PC-9 (cell line): ENCODE data around the gene SALL2. TPM values are rescaled to one million over a fixed set of nuclear protein-coding genes. Genes with fewer than 3 reads are reported as not detected.

Experiments used
- BruUV-seq: library from RNA; stranded (reverse); fragments of 400-500 nt; replicated peaks from 2 replicates; lab custom pipeline; 2021; lab: Mats Ljungman, UMichigan
- CTCF ChIA-PET: fragments of 300-600 bp; sonication (Branson Sonifier 250); formaldehyde crosslinking; loops from one replicate; lab custom pipeline; 2022; ENCODE audit warnings: antibody characterized with exemption; lab: Charles Lee
- POLR2A ChIA-PET: fragments of 300-600 bp; sonication (Branson Sonifier 250); formaldehyde crosslinking; loops from one replicate; lab custom pipeline; 2022; ENCODE audit warnings: antibody characterized with exemption; ENCODE audit not compliant: unreplicated experiment; lab: Charles Lee
- DNase-seq, 2 experiments: peaks; one replicate each; pipeline versions ENCODE4 v3.0.0 to v3.0.0-alpha.2; 2015 to 2022; ENCODE audit warnings: mixed read lengths in 1 of 2
- H2AFZ ChIP-seq: fragments of 200-600 bp; sonication (generic); 2 replicates; pipeline ENCODE4 v1.8.1; 2017; ENCODE audit warnings: antibody characterized with exemption
- H3F3A ChIP-seq: fragments of 200-600 bp; sonication (generic); 2 replicates; pipeline ENCODE4 v1.8.1; 2017; ENCODE audit warnings: antibody characterized with exemption, mild to moderate bottlenecking, low read depth; ENCODE audit not compliant: insufficient read depth
- H3K27ac ChIP-seq: fragments of 200-600 bp; sonication (generic); 2 replicates; pipeline ENCODE4 v1.6.1; 2016; ENCODE audit warnings: mixed run types
- H3K27me3 ChIP-seq: fragments of 200-600 bp; sonication (generic); 2 replicates; pipeline ENCODE4 v1.6.1; 2016; ENCODE audit warnings: low read depth, mixed run types; ENCODE audit not compliant: insufficient read depth
- H3K36me3 ChIP-seq: fragments of 200-600 bp; sonication (generic); 2 replicates; pipeline ENCODE4 v1.6.1; 2016; ENCODE audit warnings: low read depth, mixed run types
- H3K4me1 ChIP-seq: fragments of 200-600 bp; sonication (generic); replicated peaks from 2 replicates; pipeline ENCODE4 v1.6.1; 2016; ENCODE audit warnings: mixed run types; ENCODE audit not compliant: insufficient read depth
- H3K4me2 ChIP-seq: fragments of 200-600 bp; sonication (generic); 2 replicates; pipeline ENCODE4 v1.6.1; 2017; ENCODE audit warnings: mixed run types
- H3K4me3 ChIP-seq: fragments of 200-600 bp; sonication (generic); 2 replicates; pipeline ENCODE4 v1.6.1; 2016; ENCODE audit warnings: mixed run types
- H3K79me2 ChIP-seq: fragments of 200-600 bp; sonication (generic); 2 replicates; pipeline ENCODE4 v1.6.1; 2017; ENCODE audit warnings: low read depth, mixed run types
- H3K9me2 ChIP-seq: fragments of 200-600 bp; sonication (generic); 2 replicates; pipeline ENCODE4 v1.8.1; 2017; ENCODE audit warnings: mild to moderate bottlenecking; ENCODE audit not compliant: insufficient read depth
- H3K9me3 ChIP-seq: fragments of 200-600 bp; sonication (generic); 2 replicates; pipeline ENCODE4 v1.8.1; 2016; ENCODE audit warnings: low read depth; ENCODE audit not compliant: insufficient read depth
- H4K20me1 ChIP-seq: fragments of 200-600 bp; sonication (generic); 2 replicates; pipeline ENCODE4 v1.8.1; 2017; ENCODE audit not compliant: insufficient read depth
- CTCF ChIP-seq: fragments of 200-600 bp; sonication (generic); conservative IDR thresholded peaks from 2 replicates; pipeline ENCODE4 v1.6.1; 2017; ENCODE audit warnings: mixed run types, antibody characterized with exemption, mild to moderate bottlenecking, moderate library complexity
- EZH2 ChIP-seq: fragments of 200-600 bp; sonication (generic); IDR thresholded peaks from 2 replicates; pipeline ENCODE4 v1.8.0; 2017; ENCODE audit warnings: antibody characterized with exemption, low read depth
- intact Hi-C: fragments of 100-400 bp; cut with micrococcal nuclease; formaldehyde crosslinking; loops from one replicate; pipeline ENCODE4 v1.10.0; 2022; ENCODE audit not compliant: unreplicated experiment
- total RNA-seq: library from RNA; stranded (reverse); gene quantifications from 2 replicates; pipeline ENCODE4 v1.2.3, GENCODE V29; 2021

The SALL2 gene
- total RNA-seq, 1 experiment from 2014 or later, result 10.9 TPM

DNA sequence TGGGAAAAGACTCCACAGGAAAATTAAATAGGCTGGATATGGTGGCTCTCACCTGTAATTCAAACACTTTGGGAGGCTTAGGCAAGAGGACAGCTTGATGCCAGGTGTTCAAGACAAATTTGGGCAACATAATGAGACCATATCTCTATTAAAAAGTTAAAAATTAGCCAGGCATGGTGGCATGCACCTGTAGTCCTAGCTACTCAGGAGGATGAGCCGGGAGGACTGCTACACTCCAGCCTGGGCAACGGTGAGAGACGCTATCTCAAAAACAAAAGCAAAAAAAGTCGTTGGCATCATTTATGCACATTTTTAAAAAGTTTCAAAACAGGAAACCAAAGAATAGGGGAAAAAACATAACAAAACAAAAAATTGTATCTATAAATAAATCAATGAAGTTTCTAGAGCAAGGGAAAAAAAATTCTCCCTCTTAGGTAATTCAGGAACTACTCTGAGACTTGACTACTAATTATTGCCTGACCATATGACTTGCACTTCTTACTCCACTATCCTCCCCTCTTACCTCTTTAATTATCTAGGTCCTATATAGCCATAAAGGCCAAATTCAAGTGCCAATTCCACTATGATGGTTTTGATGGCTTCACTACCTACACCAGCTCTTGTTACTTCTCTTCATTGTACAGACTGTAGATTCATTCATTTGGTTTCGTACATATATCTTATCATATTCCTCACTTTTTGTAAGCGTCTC lies 16.6 kb downstream of the SALL2 start:
- no peak for TF ChIP-seq CTCF
- no peak for TF ChIP-seq EZH2
- BruUV-seq, result no TSS peak
- Histone ChIP-seq H4K20me1 (no peaks in the 10 kb centered on the region), H3K27ac (no peak overlapping the region), H3K4me2 (peak overlapping the region; percentile 87), H3K9me3 (no peaks in the 10 kb centered on the region), H3F3A (peaks cover 7% of the 10 kb centered on the region; the same call in 1 of the 2 replicates), H3K9me2 (no peaks in the 10 kb centered on the region), H3K27me3 (no peaks in the 10 kb centered on the region), H3K36me3 (no peaks in the 10 kb centered on the region), H3K4me1 (peaks cover 10% of the 10 kb centered on the region), H2AFZ (no peak overlapping the region), H3K79me2 (peaks cover 45% of the 10 kb centered on the region), H3K4me3 (peak overlapping the region; percentile 63)
- DNase-seq, result no peak
- ChIA-PET POLR2A (interaction anchor here (0.6 kb wide), 1 partner anchor 1446 kb away, joined by 12 read pairs; no protein-coding TSS in a partner anchor), CTCF (interaction anchor here (1.0 kb wide), 1 partner anchor 11 kb away, joined by 3 read pairs; no protein-coding TSS in a partner anchor)
- intact Hi-C loops, result loop anchor here (2.0 kb wide), 1 partner anchor 33 kb away; the partner anchor contains the start of genes RAB2B and TOX4

GRCh38 chr14:21506557-21506956 lies 19.6 kb downstream of the SALL2 start:
- DNase-seq, result no peak
- Histone ChIP-seq H3K79me2 (peaks cover 38% of the 10 kb centered on the region), H3K9me3 (no peaks in the 10 kb centered on the region), H3K9me2 (no peaks in the 10 kb centered on the region), H3K4me2 (no peak overlapping the region), H3F3A (no peaks in the 10 kb centered on the region), H3K4me1 (peaks cover 10% of the 10 kb centered on the region), H2AFZ (no peak overlapping the region), H3K27me3 (no peaks in the 10 kb centered on the region), H3K27ac (no peak overlapping the region), H3K4me3 (no peak overlapping the region), H4K20me1 (no peaks in the 10 kb centered on the region), H3K36me3 (no peaks in the 10 kb centered on the region)
- ChIA-PET CTCF (no interaction called here), POLR2A (no interaction called here)
- intact Hi-C loops, result no loop called here
- BruUV-seq, result no TSS peak
- TF ChIP-seq EZH2 (no peak), CTCF (no peak)

- peaks cover 9% of the 10 kb centered on the region for H3K4me1 ChIP-seq
- H3K27me3 ChIP-seq, result no peaks in the 10 kb centered on the region
- no peak overlapping the region for H3K4me3 ChIP-seq
- intact Hi-C loops, result no loop called here
- no peak for TF ChIP-seq CTCF
- TF ChIP-seq EZH2, result no peak
- POLR2A ChIA-PET, result no interaction called here
- CTCF ChIA-PET, result no interaction called here
- no peak for DNase-seq
- peaks cover 30% of the 10 kb centered on the region for H3K79me2 ChIP-seq
- H3K9me3 ChIP-seq, result no peaks in the 10 kb centered on the region
- no peak overlapping the region for H3K27ac ChIP-seq
- no peak overlapping the region for H3K4me2 ChIP-seq
- no peaks in the 10 kb centered on the region for H3K36me3 ChIP-seq
- H4K20me1 ChIP-seq, result no peaks in the 10 kb centered on the region
- BruUV-seq, result no TSS peak
- no peaks in the 10 kb centered on the region for H3F3A ChIP-seq
- H3K9me2 ChIP-seq, result no peaks in the 10 kb centered on the region
- no peak overlapping the region for H2AFZ ChIP-seq
Measured at GRCh38 chr14:21505012-21505553, 21.1 kb downstream of the SALL2 start.
